ENCODE data around the gene GPRIN3. TPM values are rescaled to one million over a fixed set of nuclear protein-coding genes. Genes with fewer than 3 reads are reported as not detected.

The GPRIN3 gene
- total and polyA plus RNA-seq, 2 experiments from 2014 or later: 0.74 to 3.2 TPM

- Mint-ChIP-seq H3K4me3 (no peak overlapping the region), H3K4me1 (no peaks in the 10 kb centered on the region)
- H3K27ac ChIP-seq (ENCODE audit: low read depth): no peak overlapping the region
These were observed 45.9 kb upstream of the GPRIN3 start for GRCh38 chr4:89353514-89353913.

More at GRCh38 chr4:89353514-89353913, 45.9 kb upstream of the GPRIN3 start:
- H3K9me3 Mint-ChIP-seq: peaks cover 6% of the 10 kb centered on the region; the same call in 2 of the 3 replicates
- no peaks in the 10 kb centered on the region for H3K27me3 ChIP-seq (ENCODE audit: insufficient read depth)
- no peak for TF ChIP-seq ZNF331 (CRISPR knock-in tag; IDR thresholded peaks at IDR 0.05; ENCODE audit: low read depth)
- no peak for TF ChIP-seq POLR2AphosphoS5 (IDR thresholded peaks at IDR 0.05; ENCODE audit: low read depth)
- TF ChIP-seq EZH2 (IDR thresholded peaks at IDR 0.05; ENCODE audit: low read depth, unreplicated experiment): no peak
- no peak for TF ChIP-seq REST (IDR thresholded peaks at IDR 0.05; ENCODE audit: unreplicated experiment)
- no peak for TF ChIP-seq ZNF114 (CRISPR knock-in tag; IDR thresholded peaks at IDR 0.05)
- no peak for TF ChIP-seq ZNF462 (CRISPR knock-in tag; IDR thresholded peaks at IDR 0.05)
- no peak for TF ChIP-seq NANOG (IDR thresholded peaks at IDR 0.05; ENCODE audit: borderline replicate concordance)
- TF ChIP-seq JUNB (IDR thresholded peaks at IDR 0.05; ENCODE audit: unreplicated experiment): no peak
- TF ChIP-seq ETS1 (IDR thresholded peaks at IDR 0.05): no peak
- TF ChIP-seq STAT1 (IDR thresholded peaks at IDR 0.05; ENCODE audit: unreplicated experiment): no peak
- no peak for TF ChIP-seq CTCF (conservative IDR thresholded peaks at IDR 0.05; ENCODE audit: low read depth in 2 of 2)
- TF ChIP-seq EZH2phosphoT487 (IDR thresholded peaks at IDR 0.05; ENCODE audit: unreplicated experiment): no peak
- TF ChIP-seq CREB1 (CRISPR knock-in tag; IDR thresholded peaks at IDR 0.05; ENCODE audit: low read depth): no peak
- no peaks in the 10 kb centered on the region for H3K36me3 ChIP-seq (ENCODE audit: insufficient read depth)
- H3K9me2 ChIP-seq (ENCODE audit: insufficient read depth): no peaks in the 10 kb centered on the region
- H4K20me1 ChIP-seq (replicated peaks; ENCODE audit: insufficient read depth): no peaks in the 10 kb centered on the region
- H3K27me3 Mint-ChIP-seq (ENCODE audit: insufficient read depth, low read depth, poor library complexity): peaks cover 2% of the 10 kb centered on the region
- H3F3A ChIP-seq (replicated peaks; ENCODE audit: low read depth): no peaks in the 10 kb centered on the region
- DNase-seq (ENCODE audit: low spot score): no peak
- no peak overlapping the region for H3K4me2 ChIP-seq
- ATAC-seq: no peak
- H3K4me1 ChIP-seq (ENCODE audit: insufficient read depth): no peaks in the 10 kb centered on the region
- no peak overlapping the region for H2AFZ ChIP-seq
- no peak overlapping the region for H3K4me3 ChIP-seq
- H3K27ac Mint-ChIP-seq: no peak overlapping the region
- H3K79me2 ChIP-seq (replicated peaks; ENCODE audit: insufficient read depth): no peaks in the 10 kb centered on the region
- H3K36me3 Mint-ChIP-seq (ENCODE audit: low read depth): no peaks in the 10 kb centered on the region

Measured in GM23338 (cell line).